ENCODE results near the gene IMMP1L. TPM values are rescaled to one million over a fixed set of nuclear protein-coding genes. Genes with fewer than 3 reads are reported as not detected.
"Not testable (repeated sequence)": the region's sequence is repeated elsewhere in the genome, so short reads cannot be mapped to it uniquely, and the experiment has no call there.

The IMMP1L gene
- total RNA-seq, 1 donor from 2014 or later, result 11.3 TPM

DNA sequence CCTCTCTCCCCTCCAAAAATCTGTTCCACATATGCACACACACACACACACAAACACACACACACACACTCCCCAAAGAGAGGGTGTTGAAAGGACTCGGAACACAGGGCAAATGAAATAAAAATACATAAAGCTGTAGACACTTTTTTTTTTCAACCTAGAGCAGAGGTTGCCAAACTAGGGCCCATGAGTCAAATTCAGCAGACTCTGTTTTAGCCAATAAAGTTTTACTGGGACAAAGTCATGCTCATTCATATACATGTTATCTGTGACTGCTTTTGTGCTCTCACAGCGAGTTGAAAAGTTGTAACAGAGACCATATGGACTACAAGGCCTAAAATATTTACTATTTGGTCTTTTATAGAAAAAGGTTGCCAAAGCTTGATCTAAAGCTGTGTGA lies 8.9 kb downstream of the IMMP1L start:
- Histone ChIP-seq H3K27me3 (ENCODE audit: control insufficient read depth, insufficient read depth, low read length) (no peaks in the 10 kb centered on the region), H3K4me3 (ENCODE audit: low read depth, low read length) (no peak overlapping the region), H3K36me3 (ENCODE audit: control insufficient read depth, insufficient read depth, low read length) (peaks cover 2% of the 10 kb centered on the region)
- DNase-seq (ENCODE audit: low read depth), result no peak
- FAIRE-seq, result no peak
- TF ChIP-seq, protein P1, sequence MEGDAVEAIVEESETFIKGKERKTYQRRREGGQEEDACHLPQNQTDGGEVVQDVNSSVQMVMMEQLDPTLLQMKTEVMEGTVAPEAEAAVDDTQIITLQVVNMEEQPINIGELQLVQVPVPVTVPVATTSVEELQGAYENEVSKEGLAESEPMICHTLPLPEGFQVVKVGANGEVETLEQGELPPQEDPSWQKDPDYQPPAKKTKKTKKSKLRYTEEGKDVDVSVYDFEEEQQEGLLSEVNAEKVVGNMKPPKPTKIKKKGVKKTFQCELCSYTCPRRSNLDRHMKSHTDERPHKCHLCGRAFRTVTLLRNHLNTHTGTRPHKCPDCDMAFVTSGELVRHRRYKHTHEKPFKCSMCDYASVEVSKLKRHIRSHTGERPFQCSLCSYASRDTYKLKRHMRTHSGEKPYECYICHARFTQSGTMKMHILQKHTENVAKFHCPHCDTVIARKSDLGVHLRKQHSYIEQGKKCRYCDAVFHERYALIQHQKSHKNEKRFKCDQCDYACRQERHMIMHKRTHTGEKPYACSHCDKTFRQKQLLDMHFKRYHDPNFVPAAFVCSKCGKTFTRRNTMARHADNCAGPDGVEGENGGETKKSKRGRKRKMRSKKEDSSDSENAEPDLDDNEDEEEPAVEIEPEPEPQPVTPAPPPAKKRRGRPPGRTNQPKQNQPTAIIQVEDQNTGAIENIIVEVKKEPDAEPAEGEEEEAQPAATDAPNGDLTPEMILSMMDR (IDR thresholded peaks at IDR 0.05; ENCODE audit: insufficient read depth, low read length, severe bottlenecking), result no peak

DNA sequence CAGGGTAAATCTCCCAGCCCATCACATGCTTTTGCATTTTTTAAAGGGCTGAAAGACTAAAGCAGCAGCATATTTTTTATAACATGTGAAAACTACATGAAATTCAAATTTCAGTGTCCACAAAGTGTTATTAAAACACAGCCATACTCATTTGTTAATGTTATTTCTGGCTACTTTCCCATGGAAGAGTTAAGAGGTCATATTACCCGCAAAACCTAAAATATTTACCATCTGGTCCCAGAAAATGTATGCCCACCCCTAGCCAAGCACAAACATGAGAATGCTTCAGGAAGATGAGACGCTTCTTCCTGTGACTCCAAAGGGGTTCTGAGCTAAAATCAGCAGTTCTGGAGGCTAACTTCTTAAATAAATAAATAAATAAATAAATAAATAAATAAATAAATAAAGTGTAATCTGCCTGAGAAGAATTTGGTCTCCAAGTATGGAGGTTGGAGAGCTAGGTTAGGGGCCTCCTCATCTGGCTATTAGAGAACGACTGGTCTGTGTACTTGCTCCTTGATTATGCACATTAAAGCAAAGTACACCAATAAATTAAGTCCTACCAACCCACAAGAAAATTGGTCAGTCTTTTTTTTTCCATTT lies 9.7 kb downstream of the IMMP1L start:
- no peak for FAIRE-seq
- Histone ChIP-seq H3K36me3 (ENCODE audit: control insufficient read depth, insufficient read depth, low read length) (no peaks in the 10 kb centered on the region), H3K27me3 (ENCODE audit: control insufficient read depth, insufficient read depth, low read length) (no peaks in the 10 kb centered on the region), H3K4me3 (ENCODE audit: low read depth, low read length) (no peak overlapping the region)
- TF ChIP-seq, protein P1 (IDR thresholded peaks at IDR 0.05; ENCODE audit: insufficient read depth, low read length, severe bottlenecking), result no peak
- no peak for DNase-seq (ENCODE audit: low read depth)

DNA sequence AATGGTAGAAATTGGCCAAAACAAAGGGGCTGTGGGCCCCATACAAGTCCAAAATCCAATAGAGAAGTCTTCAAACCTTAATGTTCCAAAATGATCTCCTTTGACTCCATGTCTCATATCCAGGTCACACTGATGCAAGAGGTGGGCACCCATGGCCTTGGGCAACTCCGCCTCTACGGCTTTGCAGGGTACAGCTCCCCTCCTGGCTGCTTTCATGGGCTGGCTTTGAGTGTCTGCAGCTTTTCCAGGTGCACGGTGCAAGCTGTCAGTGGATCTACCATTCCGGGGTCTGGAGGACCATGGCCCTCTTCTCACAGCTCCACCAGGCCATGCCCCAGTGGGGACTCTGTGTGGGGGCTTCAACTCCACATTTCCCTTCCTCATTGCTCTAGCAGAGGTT lies 15.7 kb downstream of the IMMP1L start:
- H3K36me3 ChIP-seq (ENCODE audit: control insufficient read depth, insufficient read depth, low read length); H3K4me3 ChIP-seq (ENCODE audit: low read depth, low read length); DNase-seq (ENCODE audit: low read depth); H3K27me3 ChIP-seq (ENCODE audit: control insufficient read depth, insufficient read depth, low read length); FAIRE-seq: not testable (repeated sequence)

DNA sequence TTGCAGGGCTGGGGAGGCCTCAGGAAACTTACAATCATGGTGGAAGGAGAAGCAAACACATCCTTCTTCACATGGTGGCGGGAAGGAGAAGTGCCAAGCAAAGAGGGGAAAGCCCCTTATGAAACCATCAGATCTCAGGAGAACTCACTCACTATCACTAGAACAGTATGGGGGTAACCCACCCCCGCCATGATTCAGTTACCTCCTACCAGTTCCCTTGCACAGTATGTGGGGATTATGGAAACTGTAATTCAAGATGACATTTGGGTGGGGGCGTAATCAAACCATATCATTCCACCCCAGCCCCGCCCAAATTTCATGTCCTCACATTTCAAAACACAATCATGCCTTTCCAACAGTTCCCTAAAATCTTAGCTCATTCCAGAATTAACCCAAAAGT lies 16.2 kb downstream of the IMMP1L start:
- FAIRE-seq, result no peak

DNA sequence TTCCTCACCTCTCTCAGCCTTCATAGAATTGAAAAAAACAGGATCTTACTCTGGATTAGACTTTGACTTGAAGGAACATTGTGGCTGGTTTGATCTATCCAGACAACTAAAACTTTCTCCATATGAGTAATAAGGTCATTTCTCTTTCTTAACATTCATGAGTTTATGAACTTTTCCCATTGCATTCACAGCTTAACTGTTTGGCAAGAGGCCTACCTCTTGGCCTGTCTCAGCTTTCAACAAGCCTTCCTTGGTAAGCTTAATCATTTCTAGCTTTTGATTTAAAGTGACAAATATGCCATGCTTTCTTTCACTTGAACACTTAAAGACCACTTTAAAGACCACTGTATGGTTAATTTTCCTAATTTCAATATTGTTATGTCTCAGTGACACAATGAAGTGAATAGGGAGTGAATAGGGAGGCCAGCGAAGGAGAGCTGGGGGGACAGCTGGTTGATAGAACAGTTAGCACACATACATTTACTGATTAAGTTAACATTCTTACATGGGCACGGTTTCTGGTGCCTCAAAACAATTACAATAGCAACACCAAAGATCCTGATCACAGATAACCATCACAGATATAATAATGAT lies 17.0 kb downstream of the IMMP1L start:
- TF ChIP-seq, protein P1 (IDR thresholded peaks at IDR 0.05; ENCODE audit: insufficient read depth, low read length, severe bottlenecking), result no peak
- FAIRE-seq (no peak), DNase-seq (ENCODE audit: low read depth) (no peak)
- Histone ChIP-seq H3K36me3 (ENCODE audit: control insufficient read depth, insufficient read depth, low read length) (no peaks in the 10 kb centered on the region), H3K4me3 (ENCODE audit: low read depth, low read length) (no peak overlapping the region), H3K27me3 (ENCODE audit: control insufficient read depth, insufficient read depth, low read length) (no peaks in the 10 kb centered on the region)

More for the DNA sequence above, 16.2 kb downstream of the IMMP1L start:
- DNase-seq (ENCODE audit: low read depth), result no peak
- Histone ChIP-seq H3K27me3 (ENCODE audit: control insufficient read depth, insufficient read depth, low read length) (no peaks in the 10 kb centered on the region), H3K4me3 (ENCODE audit: low read depth, low read length) (no peak overlapping the region), H3K36me3 (ENCODE audit: control insufficient read depth, insufficient read depth, low read length) (no peaks in the 10 kb centered on the region)
- TF ChIP-seq, protein P1 (IDR thresholded peaks at IDR 0.05; ENCODE audit: insufficient read depth, low read length, severe bottlenecking), result no peak

DNA sequence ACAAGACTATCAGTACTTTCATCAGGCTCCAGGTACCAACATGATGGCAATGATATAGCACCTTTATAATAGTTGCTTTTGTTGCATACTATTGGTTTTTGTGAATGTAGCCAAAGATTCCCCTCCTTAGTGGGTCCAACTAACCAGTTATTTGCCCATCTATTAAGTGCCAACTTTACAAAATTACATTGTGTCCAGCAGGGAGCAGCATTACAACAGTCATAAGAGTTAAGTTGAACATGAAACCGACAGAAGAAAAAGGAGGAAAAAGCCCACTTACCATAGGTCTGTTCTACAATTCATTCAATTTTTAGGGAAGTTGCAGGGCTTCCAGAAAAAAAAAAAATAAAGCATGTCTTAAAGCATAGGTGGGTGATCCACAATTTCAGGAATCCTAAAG lies 21.6 kb downstream of the IMMP1L start:
- Histone ChIP-seq H3K4me3 (ENCODE audit: low read depth, low read length) (no peak overlapping the region), H3K27me3 (ENCODE audit: control insufficient read depth, insufficient read depth, low read length) (no peaks in the 10 kb centered on the region), H3K36me3 (ENCODE audit: control insufficient read depth, insufficient read depth, low read length) (no peaks in the 10 kb centered on the region)
- TF ChIP-seq, protein P1 (IDR thresholded peaks at IDR 0.05; ENCODE audit: insufficient read depth, low read length, severe bottlenecking), result peak; percentile 24
- FAIRE-seq (no peak), DNase-seq (ENCODE audit: low read depth) (peak; percentile 54)

Data from bronchial epithelial cell (primary cell).